Right cardiac atrium (tissue), 5 donors: ENCODE results near the gene MACROD2. TPM values are rescaled to one million over a fixed set of nuclear protein-coding genes. Genes with fewer than 3 reads are reported as not detected.

Experiments
- ATAC-seq, 2 donors: fragments of 200-7000 bp; cut with Tn5 transposase; one replicate each; pipeline versions ENCODE4 v1.8.0 to v1.9.1; 2020; ENCODE audit warnings: moderate library complexity in 2 of 2, mild to moderate bottlenecking in 1 of 2
- DNase-seq, 3 donors: peaks; one replicate each; pipeline ENCODE4 v3.0.0-alpha.2; 2020
- H3K27ac ChIP-seq: one replicate; pipeline ENCODE4 v1.5.1; 2013; ENCODE audit warnings: mild to moderate bottlenecking, low read length, control low read depth, moderate library complexity
- H3K27me3 ChIP-seq: one replicate; pipeline ENCODE4 v1.6.1; 2013; ENCODE audit not compliant: control insufficient read depth, insufficient read depth
- H3K4me1 ChIP-seq: one replicate; pipeline ENCODE4 v1.6.1; 2013; ENCODE audit warnings: low read length; ENCODE audit not compliant: control insufficient read depth, insufficient read depth
- H3K4me3 ChIP-seq: one replicate; pipeline ENCODE4 v1.5.1; 2013; ENCODE audit warnings: low read length, control low read depth
- H3K9me3 ChIP-seq: one replicate; pipeline ENCODE4 v1.6.1; 2013; ENCODE audit warnings: low read length; ENCODE audit not compliant: control insufficient read depth
- WGBS: extraction: QIAGEN DNeasy Blood & Tissue Kit; methylation state at CpG from one replicate; pipeline ENCODE4 v1.1.7; 2013; 5-methylcytosine and 5-hydroxymethylcytosine counted together
- intact Hi-C, 4 donors: fragments of 100-400 bp; cut with DNase I; formaldehyde crosslinking; loops; one replicate each; pipeline versions ENCODE4 v1.11.0 to v1.14.0; 2022 to 2023
- polyA plus RNA-seq: library from polyadenylated mRNA; stranded (reverse); fragments of 200-250 nt; gene quantifications from one replicate; pipeline ENCODE4 v1.2.3, GENCODE V29; 2013
- total RNA-seq, 4 donors: library from RNA; stranded (reverse); fragmentation: NEBNext Ultra II Directional; extraction: Animal tissue kit (Norgen Biotek cat#: 25700); gene quantifications; one replicate each; pipeline ENCODE4 v1.2.1, GENCODE V29; 2021
- donor health status: healthy with polysubstance abuse.
- donor health status: DM: no; HTN: yes; CAD: no.
- donor health status: DM: no; HTN: no; CAD: no.
- donor health status: DM: no; HTN: yes; CAD: no; lungs with severe emphysema.
- donor health status: DM: yes; HTN: yes; CAD: no.

Gene MACROD2
- total and polyA plus RNA-seq, 5 donors: 0.61 to 4.4 (median 2.4) TPM

DNA sequence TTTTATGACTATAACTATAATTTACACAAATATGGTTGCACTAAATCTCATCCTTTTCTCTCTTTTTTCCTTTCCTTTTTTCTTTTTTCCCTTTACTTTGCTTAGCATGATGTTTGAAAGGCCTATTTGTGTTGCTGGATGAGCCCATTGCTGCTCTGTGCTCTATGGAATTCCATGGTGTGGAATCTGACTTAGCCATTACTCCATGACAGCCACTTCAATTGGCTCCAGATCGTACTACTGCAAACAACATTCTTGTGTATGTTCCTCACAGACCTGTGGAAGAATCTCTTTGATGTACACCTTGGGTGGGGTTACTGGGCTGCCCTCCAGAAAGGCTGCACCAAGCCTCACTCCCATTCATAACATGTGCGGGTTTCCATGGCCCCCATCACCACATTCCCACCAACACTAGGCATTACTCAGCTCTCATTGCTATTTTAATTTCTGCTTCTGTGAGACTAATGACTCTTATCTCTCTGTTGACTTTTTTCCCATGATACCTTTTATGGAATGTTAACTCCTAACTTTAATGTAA is 1598.9 kb downstream of the MACROD2 start:
- ATAC-seq (no peak), DNase-seq (no peak)
- Histone ChIP-seq H3K27me3 (no peaks in the 10 kb centered on the region), H3K27ac (no peak overlapping the region), H3K4me3 (no peak overlapping the region), H3K4me1 (no peaks in the 10 kb centered on the region), H3K9me3 (no peaks in the 10 kb centered on the region)
- intact Hi-C loops: no loop called here
- 89% methylated on average over 2 of the region's 2 CpGs for WGBS

GRCh38 chr20:15596220-15596890 is 1601.0 kb downstream of the MACROD2 start:
- ATAC-seq (no peak), DNase-seq (no peak)
- H3K27ac ChIP-seq: no peak overlapping the region
- no peaks in the 10 kb centered on the region for H3K9me3 ChIP-seq
- intact Hi-C loops: no loop called here
- 87% methylated on average over 3 of the region's 3 CpGs for WGBS
- H3K4me1 ChIP-seq: no peaks in the 10 kb centered on the region
- H3K27me3 ChIP-seq: no peaks in the 10 kb centered on the region
- no peak overlapping the region for H3K4me3 ChIP-seq

GRCh38 chr20:15597306-15597705 is 1602.0 kb downstream of the MACROD2 start:
- ATAC-seq (no peak), DNase-seq (no peak)
- 91% methylated on average over 2 of the region's 2 CpGs for WGBS
- intact Hi-C loops: no loop called here
- no peaks in the 10 kb centered on the region for H3K9me3 ChIP-seq
- no peak overlapping the region for H3K4me3 ChIP-seq
- no peaks in the 10 kb centered on the region for H3K27me3 ChIP-seq
- no peak overlapping the region for H3K27ac ChIP-seq
- no peaks in the 10 kb centered on the region for H3K4me1 ChIP-seq

- no peak overlapping the region for H3K27ac ChIP-seq
- H3K27me3 ChIP-seq: no peaks in the 10 kb centered on the region
- WGBS: 78% methylated on average over 2 of the region's 2 CpGs
- no peak overlapping the region for H3K4me3 ChIP-seq
- intact Hi-C loops: no loop called here
- H3K4me1 ChIP-seq: no peaks in the 10 kb centered on the region
- H3K9me3 ChIP-seq: no peaks in the 10 kb centered on the region
- DNase-seq (no peak), ATAC-seq (no peak)
These were observed 1604.6 kb downstream of the MACROD2 start for GRCh38 chr20:15599961-15600360.

DNA sequence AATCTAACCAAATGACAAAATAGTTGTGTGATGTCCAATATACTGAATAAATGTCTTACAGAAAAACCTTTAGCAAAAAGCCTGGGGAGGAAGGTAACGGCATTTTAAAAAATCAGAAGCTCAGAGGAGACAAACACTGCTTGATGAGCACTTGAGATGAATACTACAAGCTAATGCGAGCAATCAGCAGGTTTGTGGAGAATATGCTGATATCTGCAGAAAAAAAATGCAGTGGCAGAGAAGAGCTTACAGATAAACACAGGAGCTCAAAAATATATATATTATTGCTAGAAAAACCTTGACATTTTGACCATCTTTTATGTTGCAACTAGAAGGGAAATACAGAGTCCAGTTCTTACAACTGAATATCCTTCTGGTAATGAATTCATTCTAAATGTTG is 1605.2 kb downstream of the MACROD2 start:
- no peaks in the 10 kb centered on the region for H3K4me1 ChIP-seq
- no peaks in the 10 kb centered on the region for H3K9me3 ChIP-seq
- no peak overlapping the region for H3K27ac ChIP-seq
- ATAC-seq (no peak), DNase-seq (no peak)
- WGBS: 86% methylated on average over 2 of the region's 2 CpGs
- intact Hi-C loops: no loop called here
- H3K4me3 ChIP-seq: no peak overlapping the region
- H3K27me3 ChIP-seq: no peaks in the 10 kb centered on the region

DNA sequence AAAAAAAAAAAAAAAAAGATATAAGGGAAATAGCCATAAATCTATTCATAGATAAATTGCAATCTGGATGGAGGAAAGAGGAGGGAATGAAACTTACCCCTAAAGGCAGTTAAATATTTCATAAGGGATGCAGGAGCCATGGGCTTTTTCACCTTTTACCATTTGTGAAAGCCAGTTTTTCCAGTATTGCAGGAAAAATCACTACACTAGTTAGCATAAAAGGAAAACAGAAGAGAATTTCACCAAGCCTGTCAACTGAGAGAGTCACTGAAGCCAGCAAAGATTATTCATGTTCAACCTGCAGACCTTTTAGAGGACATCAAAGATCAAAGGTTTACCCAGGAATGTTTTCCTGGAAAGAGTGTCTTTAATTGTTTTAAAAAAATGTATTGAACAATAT is 1608.2 kb downstream of the MACROD2 start:
- intact Hi-C loops: no loop called here
- no peak for DNase-seq
- Histone ChIP-seq H3K9me3 (no peaks in the 10 kb centered on the region), H3K27me3 (no peaks in the 10 kb centered on the region), H3K27ac (no peak overlapping the region), H3K4me1 (no peaks in the 10 kb centered on the region), H3K4me3 (no peak overlapping the region)
- ATAC-seq: no peak

DNA sequence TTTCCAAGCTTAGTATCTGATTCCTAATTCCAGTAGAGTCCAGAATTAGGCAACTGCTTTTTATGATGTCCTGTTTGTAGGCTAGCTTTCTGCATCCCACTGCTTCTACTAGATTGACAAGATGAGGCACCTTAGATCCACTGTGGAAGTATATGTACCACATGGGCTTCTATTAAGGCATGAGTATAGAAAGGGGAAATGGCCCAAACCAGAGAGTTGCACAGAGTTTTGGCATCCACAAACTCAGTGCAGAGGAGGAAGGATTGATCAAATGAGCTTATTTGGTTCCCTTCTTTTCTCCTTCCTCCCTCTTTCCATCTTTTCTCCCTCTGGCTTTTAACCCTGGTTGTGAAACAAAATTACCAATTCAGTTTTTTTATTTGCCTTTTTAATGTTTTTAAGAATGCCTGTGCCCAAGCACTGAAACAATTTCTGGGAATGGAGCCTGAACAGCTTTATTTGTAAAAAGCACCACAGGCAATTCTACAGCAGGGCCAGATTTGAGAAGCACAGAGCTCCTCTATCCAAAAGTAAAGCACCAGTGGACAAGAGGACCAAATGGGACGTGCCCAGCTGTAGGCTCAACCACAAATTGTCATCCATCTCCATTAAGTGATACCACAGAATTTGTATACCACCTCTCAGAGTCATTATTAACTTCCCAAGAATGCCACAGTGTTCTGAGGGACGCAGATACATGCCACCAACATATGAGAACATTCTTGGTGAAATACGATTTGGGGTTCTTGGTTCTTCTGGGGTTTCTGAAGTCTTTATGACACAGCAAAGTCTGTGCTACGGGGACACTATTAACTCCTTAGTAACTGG is 1608.9 kb downstream of the MACROD2 start:
- Histone ChIP-seq H3K27me3 (no peaks in the 10 kb centered on the region), H3K27ac (no peak overlapping the region), H3K4me1 (no peaks in the 10 kb centered on the region), H3K4me3 (no peak overlapping the region), H3K9me3 (no peaks in the 10 kb centered on the region)
- DNase-seq: no peak
- WGBS: 72% methylated on average over 4 of the region's 4 CpGs
- intact Hi-C loops: no loop called here
- no peak for ATAC-seq

- no peaks in the 10 kb centered on the region for H3K27me3 ChIP-seq
- no peak overlapping the region for H3K4me3 ChIP-seq
- ATAC-seq (no peak), DNase-seq (no peak)
- H3K4me1 ChIP-seq: peaks cover 5% of the 10 kb centered on the region
- intact Hi-C loops: no loop called here
- H3K9me3 ChIP-seq: no peaks in the 10 kb centered on the region
- WGBS: 29% methylated on average over 4 of the region's 4 CpGs
- H3K27ac ChIP-seq: no peak overlapping the region
These were observed 1614.6 kb downstream of the MACROD2 start for GRCh38 chr20:15609921-15610320.

GRCh38 chr20:15610787-15611186 is 1615.5 kb downstream of the MACROD2 start:
- H3K27me3 ChIP-seq: no peaks in the 10 kb centered on the region
- intact Hi-C loops: no loop called here
- ATAC-seq (no peak), DNase-seq (no peak)
- H3K27ac ChIP-seq: no peak overlapping the region
- H3K4me3 ChIP-seq: no peak overlapping the region
- H3K9me3 ChIP-seq: no peaks in the 10 kb centered on the region
- WGBS: 72% methylated on average over 2 of the region's 2 CpGs
- H3K4me1 ChIP-seq: peaks cover 5% of the 10 kb centered on the region

DNA sequence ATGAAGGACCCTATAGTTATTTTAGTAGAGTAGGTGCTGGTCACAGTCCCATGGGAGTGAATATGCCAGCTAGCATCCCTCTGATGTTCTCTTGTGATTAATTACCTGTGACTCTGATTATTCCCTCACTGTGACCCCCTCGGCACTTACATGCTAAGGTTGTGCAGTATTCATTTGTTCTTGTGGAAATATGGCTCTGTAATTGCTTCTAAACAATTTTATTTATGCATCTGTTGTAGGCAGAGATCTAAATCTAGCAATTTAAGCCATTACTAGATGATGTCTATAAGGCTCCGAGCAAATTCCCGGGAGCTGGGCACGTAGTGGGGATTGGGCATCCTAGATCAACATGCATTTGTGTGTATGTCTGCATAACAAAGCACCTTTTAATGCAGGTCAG is 1616.2 kb downstream of the MACROD2 start:
- no peak for DNase-seq
- WGBS: 96% methylated on average over 4 of the region's 4 CpGs
- no peaks in the 10 kb centered on the region for H3K9me3 ChIP-seq
- H3K27me3 ChIP-seq: no peaks in the 10 kb centered on the region
- H3K4me3 ChIP-seq: no peak overlapping the region
- intact Hi-C loops: no loop called here
- no peak overlapping the region for H3K27ac ChIP-seq
- no peak for ATAC-seq
- peaks cover 5% of the 10 kb centered on the region for H3K4me1 ChIP-seq

DNA sequence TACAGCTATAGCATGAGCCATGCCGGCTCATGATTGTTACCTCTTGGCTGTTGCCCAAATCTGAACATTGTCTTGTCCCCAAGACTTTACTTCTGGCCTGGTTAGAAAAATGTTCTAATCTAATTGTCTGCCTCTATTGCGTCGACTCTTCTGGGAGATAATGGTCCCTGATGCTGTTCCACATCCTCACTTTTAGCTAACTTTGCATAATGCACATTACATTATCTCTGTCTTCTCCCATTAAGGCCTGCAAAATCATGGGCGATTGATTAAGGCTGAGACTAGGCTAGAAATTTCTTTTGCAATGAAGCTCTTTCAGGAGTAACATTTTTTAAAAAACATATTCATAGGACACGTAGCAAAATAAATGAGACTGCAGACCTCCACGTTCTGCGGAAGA is 1616.9 kb downstream of the MACROD2 start:
- WGBS: 74% methylated on average over 7 of the region's 7 CpGs
- Histone ChIP-seq H3K4me1 (peaks cover 5% of the 10 kb centered on the region), H3K27ac (no peak overlapping the region), H3K9me3 (no peaks in the 10 kb centered on the region), H3K27me3 (no peaks in the 10 kb centered on the region), H3K4me3 (no peak overlapping the region)
- intact Hi-C loops: no loop called here
- DNase-seq (no peak), ATAC-seq (no peak)
